Thymus (tissue), 11 donors: ENCODE measurements around the gene PRKN. TPM values are rescaled to one million over a fixed set of nuclear protein-coding genes. Genes with fewer than 3 reads are reported as not detected.
"Not testable (repeated sequence)": the region's sequence is repeated elsewhere in the genome, so short reads cannot be mapped to it uniquely, and the experiment has no call there.

ENCODE experiments used
- DNase-seq, 9 donors: peaks; one replicate each; pipeline ENCODE4 v3.0.0-alpha.2; 2013; ENCODE audit warnings: low spot score in 9 of 9, low read depth in 6 of 9, missing footprints in 1 of 9
- H3K27ac ChIP-seq, 2 donors: one replicate each; pipeline ENCODE4 v1.5.1; 2013; ENCODE audit warnings: control low read depth in 1 of 2, low read depth in 1 of 2, low read length in 1 of 2, mild to moderate bottlenecking in 1 of 2, moderate library complexity in 1 of 2
- H3K27me3 ChIP-seq, 2 donors: one replicate each; pipeline ENCODE4 v1.5.1; 2013; ENCODE audit warnings: low read length in 1 of 2; ENCODE audit not compliant: control insufficient read depth in 2 of 2, insufficient read depth in 1 of 2
- H3K36me3 ChIP-seq, 2 donors: one replicate each; pipeline ENCODE4 v1.5.1; 2013; ENCODE audit warnings: low read length in 1 of 2, mild to moderate bottlenecking in 1 of 2, moderate library complexity in 1 of 2; ENCODE audit not compliant: control insufficient read depth in 2 of 2, insufficient read depth in 2 of 2
- H3K4me1 ChIP-seq, 2 donors: one replicate each; pipeline ENCODE4 v1.5.1; 2013; ENCODE audit warnings: low read length in 2 of 2; ENCODE audit not compliant: control insufficient read depth in 2 of 2, insufficient read depth in 2 of 2
- H3K4me3 ChIP-seq, 2 donors: one replicate each; pipeline ENCODE4 v1.5.1; 2013; ENCODE audit warnings: low read length in 2 of 2, control low read depth in 1 of 2, mild to moderate bottlenecking in 1 of 2
- H3K9me3 ChIP-seq, 2 donors: one replicate each; pipeline ENCODE4 v1.5.1; 2013; ENCODE audit warnings: low read length in 1 of 2, mild to moderate bottlenecking in 1 of 2; ENCODE audit not compliant: control insufficient read depth in 2 of 2, insufficient read depth in 1 of 2
- WGBS: extraction: QIAGEN DNeasy Blood & Tissue Kit; methylation state at CpG from one replicate; pipeline ENCODE4 v1.1.7; 2013; 5-methylcytosine and 5-hydroxymethylcytosine counted together
- polyA plus RNA-seq: library from polyadenylated mRNA; stranded (reverse); fragments of 200-250 nt; gene quantifications from one replicate; pipeline ENCODE4 v1.2.3, GENCODE V29; 2013
- total RNA-seq: library from RNA; stranded (reverse); fragments of 120-200 nt; gene quantifications from one replicate; pipeline ENCODE4 v1.2.4, GENCODE V29; 2013
- donor health status: healthy.

Gene PRKN
- total and polyA plus RNA-seq, 2 donors, result 0.48 to 0.71 TPM

DNA sequence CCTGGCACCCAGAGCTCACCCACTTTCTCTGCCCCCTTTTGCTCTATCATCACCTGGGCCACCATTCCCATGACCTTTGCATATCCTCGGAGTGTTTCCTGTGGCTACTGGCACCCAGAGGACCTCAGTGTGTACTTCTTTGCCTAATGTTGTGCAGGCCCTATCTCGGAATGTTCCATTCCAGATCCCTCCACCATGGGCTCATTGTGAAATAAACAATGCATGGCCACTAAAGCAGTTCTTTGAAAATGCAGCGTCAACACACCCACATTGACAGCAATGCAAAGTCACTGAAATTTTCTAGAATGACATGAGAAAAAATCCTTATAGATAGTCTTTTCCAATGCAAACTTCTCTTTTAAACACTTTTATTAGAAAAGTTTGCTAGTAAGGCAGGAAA, 1380.8 kb downstream of the PRKN start:
- no peak for DNase-seq
- H3K9me3 ChIP-seq, result no peaks in the 10 kb centered on the region
- H3K27ac ChIP-seq, result no peak overlapping the region
- H3K4me1 ChIP-seq, result no peaks in the 10 kb centered on the region
- H3K36me3 ChIP-seq, result no peaks in the 10 kb centered on the region
- 96% methylated on average over 3 of the region's 3 CpGs for WGBS
- no peak overlapping the region for H3K4me3 ChIP-seq
- no peaks in the 10 kb centered on the region for H3K27me3 ChIP-seq

DNA sequence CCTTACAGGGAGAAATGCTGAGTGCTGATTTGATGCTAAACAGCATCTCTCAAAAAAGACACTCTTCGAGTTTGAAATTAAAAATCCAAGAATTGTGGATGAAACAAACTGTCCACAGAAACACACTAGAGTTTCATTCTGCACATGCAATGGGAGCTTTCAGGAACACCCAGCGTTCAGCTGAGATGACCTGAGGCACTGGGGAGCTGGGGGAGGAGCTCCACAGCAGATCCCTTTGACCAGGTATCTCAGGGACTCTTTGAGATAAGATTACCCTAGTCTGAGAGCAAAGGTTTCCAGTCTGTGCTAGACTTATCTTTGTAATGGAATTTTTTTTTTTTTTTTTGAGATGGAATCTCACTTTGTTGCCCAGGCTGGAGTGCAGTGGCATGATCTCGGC, 1382.9 kb downstream of the PRKN start:
- Histone ChIP-seq H3K4me1 (no peaks in the 10 kb centered on the region), H3K27ac (no peak overlapping the region), H3K27me3 (no peaks in the 10 kb centered on the region), H3K9me3 (no peaks in the 10 kb centered on the region), H3K36me3 (no peaks in the 10 kb centered on the region), H3K4me3 (no peak overlapping the region)
- no peak for DNase-seq
- WGBS, result 94% methylated on average over 3 of the region's 3 CpGs

DNA sequence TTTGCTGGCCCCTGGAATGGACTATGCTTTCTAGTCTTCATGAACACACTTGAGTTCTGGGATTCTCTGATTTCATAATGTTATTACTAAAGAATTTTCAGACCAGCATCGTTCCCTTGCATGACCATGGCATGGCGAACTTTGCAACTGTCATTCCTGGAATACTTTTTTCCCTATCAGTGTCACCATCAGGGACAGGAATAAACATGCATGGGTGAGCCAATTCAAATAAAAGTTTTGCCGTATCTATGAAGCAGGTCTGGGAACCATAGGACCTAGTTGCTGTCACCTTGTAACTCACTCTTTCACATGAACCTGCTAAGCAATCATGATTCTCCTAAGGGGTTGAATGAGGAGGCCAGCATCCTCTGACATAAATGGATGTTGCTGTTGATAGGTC, 1385.5 kb downstream of the PRKN start:
- H3K27ac ChIP-seq, result no peak overlapping the region
- H3K4me1 ChIP-seq, result no peaks in the 10 kb centered on the region
- WGBS, result 96% methylated on average over 3 of the region's 3 CpGs
- DNase-seq, result no peak
- H3K4me3 ChIP-seq, result no peak overlapping the region
- no peaks in the 10 kb centered on the region for H3K27me3 ChIP-seq
- H3K36me3 ChIP-seq, result no peaks in the 10 kb centered on the region
- H3K9me3 ChIP-seq, result peaks cover 0 to 5% of the 10 kb centered on the region in 2 donors

GRCh38 chr6:161341638-161342037, 1385.9 kb downstream of the PRKN start:
- no peaks in the 10 kb centered on the region for H3K4me1 ChIP-seq
- no peak for DNase-seq
- H3K4me3 ChIP-seq, result no peak overlapping the region
- H3K27me3 ChIP-seq, result no peaks in the 10 kb centered on the region
- H3K27ac ChIP-seq, result no peak overlapping the region
- no peaks in the 10 kb centered on the region for H3K36me3 ChIP-seq
- H3K9me3 ChIP-seq, result peaks cover 0 to 5% of the 10 kb centered on the region in 2 donors
- WGBS, result 94% methylated on average over 4 of the region's 4 CpGs

DNA sequence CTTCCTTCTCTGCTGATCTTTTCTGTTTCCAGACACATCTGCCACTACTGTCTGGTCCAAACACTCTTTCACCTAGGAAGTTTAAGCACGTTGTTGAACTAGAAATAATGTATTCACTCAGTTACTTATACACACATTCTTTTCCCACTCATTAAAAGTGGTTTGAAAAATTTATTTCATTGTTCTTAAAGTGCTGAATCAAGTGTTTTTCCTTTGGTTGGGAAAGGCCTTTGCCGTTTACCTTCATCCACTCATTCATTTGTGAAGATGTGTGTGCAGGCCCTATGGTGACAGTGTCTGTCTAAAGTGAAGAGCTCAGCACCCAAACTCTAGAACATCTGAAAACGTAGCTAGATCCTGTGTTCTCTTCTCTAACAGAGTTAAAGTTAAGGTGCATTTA, 1389.6 kb downstream of the PRKN start:
- Histone ChIP-seq H3K36me3 (no peaks in the 10 kb centered on the region), H3K27me3 (no peaks in the 10 kb centered on the region), H3K27ac (no peak overlapping the region), H3K9me3 (peaks cover 0 to 5% of the 10 kb centered on the region in 2 donors), H3K4me1 (no peaks in the 10 kb centered on the region), H3K4me3 (no peak overlapping the region)
- WGBS, result 89% methylated on average over 3 of the region's 3 CpGs
- DNase-seq, result no peak

- H3K4me1 ChIP-seq, result no peaks in the 10 kb centered on the region
- no peak for DNase-seq
- H3K27ac ChIP-seq, result no peak overlapping the region
- no peaks in the 10 kb centered on the region for H3K27me3 ChIP-seq
- no peak overlapping the region for H3K4me3 ChIP-seq
- peaks cover 0 to 5% of the 10 kb centered on the region in 2 donors for H3K9me3 ChIP-seq
- H3K36me3 ChIP-seq, result no peaks in the 10 kb centered on the region
- 98% methylated on average over 1 of the region's 1 CpG for WGBS
Measured at GRCh38 chr6:161336479-161336878, 1391.1 kb downstream of the PRKN start.

GRCh38 chr6:161333410-161333809, 1394.2 kb downstream of the PRKN start:
- Histone ChIP-seq H3K4me1 (no peaks in the 10 kb centered on the region), H3K27ac (no peak overlapping the region), H3K36me3 (no peaks in the 10 kb centered on the region), H3K27me3 (no peaks in the 10 kb centered on the region), H3K9me3 (no peaks in the 10 kb centered on the region), H3K4me3 (no peak overlapping the region)
- WGBS, result 95% methylated on average over 8 of the region's 8 CpGs
- no peak for DNase-seq

DNA sequence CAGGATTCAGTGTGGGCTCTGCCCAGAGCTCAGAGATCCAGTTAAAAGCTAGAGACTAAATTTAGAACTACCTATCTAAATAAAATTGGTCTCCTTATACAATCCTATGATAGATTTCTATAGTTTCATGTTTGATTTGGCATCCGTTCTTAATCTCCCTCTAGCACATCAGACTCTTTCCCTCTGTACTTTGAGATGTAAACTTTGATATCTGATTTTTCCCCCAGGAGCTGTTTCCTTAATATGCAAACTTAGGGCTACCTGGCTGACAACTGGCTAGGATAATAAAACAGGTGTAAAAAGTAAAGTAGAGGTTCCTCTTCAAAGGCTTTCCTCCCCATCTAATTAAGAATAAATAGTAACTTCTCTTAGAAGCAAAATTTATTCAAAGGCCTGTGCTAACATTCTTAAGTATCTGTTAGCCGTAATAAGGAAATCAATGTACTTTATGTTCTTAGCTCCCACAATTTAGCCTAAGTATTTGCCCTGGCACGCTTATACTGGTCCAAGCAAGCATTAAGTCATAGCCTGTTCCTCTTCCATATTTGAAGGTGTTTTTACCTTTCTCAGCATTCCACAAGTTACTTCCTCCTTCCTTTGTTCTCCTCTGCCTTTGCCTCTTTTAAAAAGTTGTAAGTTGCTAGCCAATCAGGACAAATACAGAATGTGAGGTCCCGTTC, 1396.0 kb downstream of the PRKN start:
- not testable (repeated sequence) for H3K9me3 ChIP-seq, H3K4me3 ChIP-seq, H3K4me1 ChIP-seq, H3K27me3 ChIP-seq, DNase-seq, H3K27ac ChIP-seq, H3K36me3 ChIP-seq
- WGBS, result 94% methylated on average over 4 of the region's 4 CpGs

GRCh38 chr6:161327360-161327953, 1400.1 kb downstream of the PRKN start:
- WGBS, result 96% methylated on average over 4 of the region's 4 CpGs

More at GRCh38 chr6:161327360-161327953, 1400.1 kb downstream of the PRKN start:
- no peak overlapping the region for H3K4me3 ChIP-seq
- no peaks in the 10 kb centered on the region for H3K27me3 ChIP-seq
- H3K4me1 ChIP-seq, result no peaks in the 10 kb centered on the region
- H3K36me3 ChIP-seq, result no peaks in the 10 kb centered on the region
- H3K9me3 ChIP-seq, result peaks cover 0 to 16% of the 10 kb centered on the region in 2 donors
- no peak overlapping the region for H3K27ac ChIP-seq
- DNase-seq, result no peak
